ENCODE data around the gene MILR1. TPM values are rescaled to one million over a fixed set of nuclear protein-coding genes. Genes with fewer than 3 reads are reported as not detected.
"Not testable (repeated sequence)": the region's sequence is repeated elsewhere in the genome, so short reads cannot be mapped to it uniquely, and the experiment has no call there.

MILR1 gene
- total RNA-seq, result 3.6 TPM
- long read RNA-seq, result 0 reads

DNA sequence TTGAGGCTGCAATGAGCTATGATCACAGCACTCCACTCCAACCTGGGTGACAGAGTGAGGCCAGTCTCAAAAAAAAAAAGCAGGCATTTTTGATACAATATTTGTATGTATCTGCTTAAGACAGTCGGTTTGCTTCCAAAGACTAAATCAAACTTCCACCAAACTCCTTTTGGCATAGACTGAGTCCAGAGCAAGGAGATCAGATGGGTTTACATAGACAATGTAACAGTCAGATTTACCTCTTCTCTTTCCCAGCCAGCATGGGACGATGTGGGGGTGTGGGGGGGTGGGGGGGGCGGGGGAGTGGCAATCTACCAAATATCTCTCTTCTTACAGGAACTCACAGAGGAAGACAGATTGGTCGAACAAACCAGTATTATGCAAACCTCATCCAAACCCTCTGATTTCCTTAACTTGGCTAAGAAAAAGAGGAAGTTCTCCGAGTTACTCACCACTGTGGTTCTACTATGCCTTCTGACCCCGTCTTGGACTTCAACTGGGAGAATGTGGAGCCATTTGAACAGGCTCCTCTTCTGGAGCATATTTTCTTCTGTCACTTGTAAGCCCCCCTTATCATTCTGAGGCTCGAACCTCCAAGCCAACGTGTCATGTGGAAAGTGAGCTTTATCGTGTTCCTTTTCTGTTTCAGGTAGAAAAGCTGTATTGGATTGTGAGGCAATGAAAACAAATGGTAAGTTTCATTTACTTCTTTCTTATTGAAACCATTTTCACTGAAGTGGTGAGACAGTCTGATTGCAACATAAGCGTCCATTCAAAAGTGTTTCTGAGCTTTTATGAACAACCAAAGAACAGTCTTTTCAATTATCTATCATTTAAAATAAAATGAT, at the start of gene MILR1:
MILR1 (plus strand) TSS at position 451 of the 848 bp plus-strand sequence; CDS start at position 505, 54 bp downstream.
- intact Hi-C loops (cut with DNase I), result no loop called here
- no peak for DNase-seq (ENCODE audit: low spot score)

DNA sequence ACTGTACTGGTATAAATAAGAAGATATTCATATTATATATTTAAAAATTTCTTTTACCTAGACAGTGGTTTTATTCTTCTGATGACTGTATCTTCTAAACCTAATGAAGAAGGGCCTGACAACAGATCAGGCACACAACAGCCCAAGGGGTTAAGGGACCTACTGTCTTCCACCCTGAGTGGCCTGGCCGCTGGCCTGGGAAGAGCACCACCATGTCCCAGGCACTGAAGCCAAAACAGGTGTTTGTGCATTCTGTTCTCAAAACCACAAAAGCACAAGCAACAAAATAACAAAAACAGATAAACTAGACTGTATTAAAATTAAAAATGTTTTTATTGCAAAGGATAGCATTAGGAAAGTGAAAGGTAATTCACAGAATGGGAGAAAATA, 49.2 kb upstream of the MILR1 start:
- no peak for DNase-seq (ENCODE audit: low spot score)
- intact Hi-C loops (cut with DNase I), result no loop called here

DNA sequence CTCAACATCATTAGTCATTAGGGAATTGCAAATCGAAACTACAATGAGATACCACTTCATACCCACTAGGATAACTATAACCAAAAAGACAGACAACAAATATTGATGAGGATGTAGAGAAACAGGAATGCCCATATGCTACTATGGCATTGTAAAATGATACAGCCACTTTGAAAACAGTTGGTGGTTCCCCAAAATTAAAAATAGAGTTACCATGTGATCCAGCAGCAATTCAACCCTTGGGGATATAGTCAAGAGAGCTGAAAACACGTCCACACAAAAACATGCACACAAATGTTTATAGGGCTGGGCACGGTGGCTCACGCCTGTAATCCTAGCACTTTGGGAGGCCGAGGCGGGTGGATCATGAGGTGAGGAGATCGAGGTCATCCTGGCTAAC, 48.3 kb upstream of the MILR1 start:
- intact Hi-C loops (cut with DNase I), result no loop called here

GRCh38 chr17:64401244-64401860, 47.6 kb upstream of the MILR1 start:
- intact Hi-C loops (cut with DNase I), result no loop called here
- DNase-seq (ENCODE audit: low spot score), result no peak

More for the DNA sequence above, 48.3 kb upstream of the MILR1 start:
- no peak for DNase-seq (ENCODE audit: low spot score)

DNA sequence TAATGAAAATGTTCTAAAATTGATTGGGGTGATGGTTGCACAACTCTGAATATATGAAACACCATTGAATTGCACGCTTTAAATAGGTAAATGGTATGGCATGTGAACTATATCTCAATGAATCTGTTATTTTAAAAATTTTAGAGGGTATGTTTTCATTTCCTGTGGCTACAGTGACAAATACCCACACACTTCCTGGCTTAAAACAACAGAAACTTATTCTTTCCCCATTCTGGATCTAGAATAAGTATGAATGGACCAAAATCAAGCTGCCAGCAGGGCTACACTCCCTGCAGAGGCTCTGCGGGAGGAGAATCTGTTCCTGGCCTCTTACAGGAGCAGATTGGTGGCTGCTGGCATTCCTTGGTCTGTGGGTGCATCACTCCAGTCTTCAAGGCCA, 47.0 kb upstream of the MILR1 start:
- DNase-seq (ENCODE audit: low spot score), result no peak
- intact Hi-C loops (cut with DNase I), result no loop called here

- intact Hi-C loops (cut with DNase I), result no loop called here
- DNase-seq (ENCODE audit: low spot score), result no peak
These were observed 46.4 kb upstream of the MILR1 start for GRCh38 chr17:64402469-64402868.

DNA sequence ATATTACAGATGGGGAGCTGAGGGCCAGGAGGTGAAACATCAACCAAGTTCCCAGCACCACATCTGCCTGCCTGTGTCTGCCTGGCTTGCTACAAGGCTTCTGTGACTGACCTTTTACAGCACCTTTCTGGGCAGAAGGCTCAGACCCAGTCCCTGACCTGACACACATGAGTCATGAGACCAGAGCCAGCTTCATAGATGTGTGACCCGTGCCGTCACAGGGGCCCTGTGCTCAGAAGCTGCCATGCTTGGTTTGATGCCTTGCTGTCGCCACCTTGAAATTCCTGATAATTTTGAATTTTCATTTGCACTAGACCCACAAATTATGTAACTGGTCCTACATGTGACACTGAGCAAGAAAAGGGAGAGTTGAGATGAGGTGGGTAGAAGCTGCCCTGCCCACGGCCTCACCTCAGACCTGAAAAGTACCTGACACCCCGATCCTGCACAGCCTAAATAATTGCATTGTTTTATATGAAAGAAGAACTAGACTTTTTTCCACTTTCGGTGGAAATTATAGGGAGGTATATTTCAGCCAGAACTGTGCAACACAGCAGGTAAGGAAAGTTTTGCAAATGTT, 44.9 kb upstream of the MILR1 start:
- no peak for DNase-seq (ENCODE audit: low spot score)

GRCh38 chr17:64406321-64407200, 42.4 kb upstream of the MILR1 start:
- intact Hi-C loops (cut with DNase I), result loop anchor here (2.0 kb wide), 1 partner anchor 14 kb away; no protein-coding TSS in a partner anchor

More for the DNA sequence above, 44.9 kb upstream of the MILR1 start:
- intact Hi-C loops (cut with DNase I), result no loop called here

GRCh38 chr17:64410750-64411490, 38.0 kb upstream of the MILR1 start:
- intact Hi-C loops (cut with DNase I), result no loop called here
- DNase-seq (ENCODE audit: low spot score), result no peak

More at GRCh38 chr17:64406321-64407200, 42.4 kb upstream of the MILR1 start:
- no peak for DNase-seq (ENCODE audit: low spot score)

GRCh38 chr17:64411999-64412771, 36.7 kb upstream of the MILR1 start:
- peak; percentile 87 for DNase-seq (ENCODE audit: low spot score)
- intact Hi-C loops (cut with DNase I), result no loop called here

GRCh38 chr17:64412944-64413381, 36.0 kb upstream of the MILR1 start:
- intact Hi-C loops (cut with DNase I), result no loop called here
- DNase-seq (ENCODE audit: low spot score), result no peak

- intact Hi-C loops (cut with DNase I), result no loop called here
- no peak for DNase-seq (ENCODE audit: low spot score)
These were observed 35.4 kb upstream of the MILR1 start for GRCh38 chr17:64413513-64413912.

DNA sequence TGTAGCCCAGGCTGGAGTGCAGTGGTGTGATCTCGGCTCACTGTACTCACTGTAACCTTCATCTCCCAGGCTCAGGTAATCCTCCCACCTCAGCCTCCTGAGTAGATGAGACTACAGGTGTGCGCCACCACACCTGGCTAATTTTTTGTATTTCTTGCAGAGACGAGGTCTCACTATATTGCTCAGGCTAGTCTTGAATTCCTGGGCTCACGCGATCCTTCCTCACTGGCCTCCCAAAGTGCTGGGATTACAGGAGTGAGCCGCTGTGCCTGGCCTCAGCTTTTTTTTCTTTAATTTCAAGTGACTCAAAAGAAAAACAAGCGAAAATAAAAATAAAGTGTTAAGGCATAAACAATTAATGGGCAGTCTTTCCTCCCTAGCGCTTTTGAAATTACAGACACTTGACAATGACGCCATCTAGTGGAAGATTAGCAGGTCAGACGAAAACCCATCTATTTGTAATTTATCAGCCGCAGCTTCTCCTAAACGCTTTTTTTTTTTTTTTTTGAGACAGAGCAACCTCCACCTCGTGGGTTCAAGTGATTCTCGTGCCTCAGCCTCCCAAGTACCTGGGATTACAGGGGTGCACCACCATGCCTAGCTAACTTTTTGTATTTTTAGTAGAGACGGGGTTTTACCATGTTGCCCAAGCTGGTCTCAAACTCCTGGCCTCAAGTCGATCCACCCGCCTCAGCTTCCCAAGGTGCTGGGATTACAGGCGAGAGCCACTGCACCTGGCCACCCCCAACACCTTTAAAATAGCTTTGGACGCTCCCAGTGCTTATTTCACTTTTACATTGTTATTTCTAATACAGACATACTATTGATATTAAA, 30.2 kb upstream of the MILR1 start:
- DNase-seq (ENCODE audit: low spot score), result no peak
- intact Hi-C loops (cut with DNase I), result loop anchor here (1.0 to 2.0 kb wide), 2 partner anchors 97 to 112 kb away; no protein-coding TSS in a partner anchor

- no peak for DNase-seq (ENCODE audit: low spot score)
These were observed 28.7 kb upstream of the MILR1 start for GRCh38 chr17:64420143-64420670.

GRCh38 chr17:64422121-64422520, 26.8 kb upstream of the MILR1 start:
- intact Hi-C loops (cut with DNase I), result loop anchor here (5.0 kb wide), 1 partner anchor 225 kb away; no protein-coding TSS in a partner anchor
- not testable (repeated sequence) for DNase-seq (ENCODE audit: low spot score)

More at GRCh38 chr17:64420143-64420670, 28.7 kb upstream of the MILR1 start:
- intact Hi-C loops (cut with DNase I), result loop anchor here (1.0 to 5.0 kb wide), 2 partner anchors 71 to 227 kb away; no protein-coding TSS in a partner anchor

- intact Hi-C loops (cut with DNase I), result loop anchor here (5.0 kb wide), 1 partner anchor 223 kb away; no protein-coding TSS in a partner anchor
- no peak for DNase-seq (ENCODE audit: low spot score)
These were observed 25.0 kb upstream of the MILR1 start for GRCh38 chr17:64423881-64424280.
